ENCODE results near the gene ARHGEF4.
A peak's percentile ranks its signal among the peaks of the same experiment; 100 is the strongest.

The ARHGEF4 gene

GRCh38 chr2:130836501-130837174 is at the start of gene ARHGEF4:
ARHGEF4 (plus strand) TSS chr2:130836914; CDS start chr2:130836954, 40 bp downstream.
- DNase-seq (ENCODE audit: low spot score) = no peak

GRCh38 chr2:130787841-130788240 is 48.9 kb upstream of the ARHGEF4 start:
- no peak for DNase-seq (ENCODE audit: low spot score)

DNA sequence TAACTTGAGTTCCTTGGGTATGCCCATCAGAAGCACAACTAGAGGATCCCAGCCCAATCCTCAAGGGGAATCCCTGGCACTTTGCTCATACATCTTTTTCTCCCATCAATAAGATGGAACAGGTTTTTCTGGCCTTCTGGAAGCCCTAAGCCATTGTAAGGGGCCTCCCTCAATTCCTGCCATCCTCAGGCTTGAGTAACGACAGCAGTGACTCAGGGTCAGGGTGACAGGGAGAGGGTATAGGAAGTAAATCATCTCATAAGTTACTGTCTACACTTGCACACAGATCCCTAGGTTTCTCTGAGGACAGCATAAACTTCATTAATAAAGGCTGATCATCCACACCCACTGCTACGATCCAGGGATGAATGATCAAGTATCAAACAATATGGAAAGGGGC is 46.4 kb upstream of the ARHGEF4 start:
- DNase-seq (ENCODE audit: low spot score) = no peak

GRCh38 chr2:130790804-130791616 is 45.7 kb upstream of the ARHGEF4 start:
- no peak for DNase-seq (ENCODE audit: low spot score)

GRCh38 chr2:130791617-130791939 is 45.1 kb upstream of the ARHGEF4 start:
- DNase-seq (ENCODE audit: low spot score) = peak; percentile 50

- no peak for DNase-seq (ENCODE audit: low spot score)
Observed at GRCh38 chr2:130795431-130795830, 41.3 kb upstream of the ARHGEF4 start.

GRCh38 chr2:130796290-130796689 is 40.4 kb upstream of the ARHGEF4 start:
- no peak for DNase-seq (ENCODE audit: low spot score)

DNA sequence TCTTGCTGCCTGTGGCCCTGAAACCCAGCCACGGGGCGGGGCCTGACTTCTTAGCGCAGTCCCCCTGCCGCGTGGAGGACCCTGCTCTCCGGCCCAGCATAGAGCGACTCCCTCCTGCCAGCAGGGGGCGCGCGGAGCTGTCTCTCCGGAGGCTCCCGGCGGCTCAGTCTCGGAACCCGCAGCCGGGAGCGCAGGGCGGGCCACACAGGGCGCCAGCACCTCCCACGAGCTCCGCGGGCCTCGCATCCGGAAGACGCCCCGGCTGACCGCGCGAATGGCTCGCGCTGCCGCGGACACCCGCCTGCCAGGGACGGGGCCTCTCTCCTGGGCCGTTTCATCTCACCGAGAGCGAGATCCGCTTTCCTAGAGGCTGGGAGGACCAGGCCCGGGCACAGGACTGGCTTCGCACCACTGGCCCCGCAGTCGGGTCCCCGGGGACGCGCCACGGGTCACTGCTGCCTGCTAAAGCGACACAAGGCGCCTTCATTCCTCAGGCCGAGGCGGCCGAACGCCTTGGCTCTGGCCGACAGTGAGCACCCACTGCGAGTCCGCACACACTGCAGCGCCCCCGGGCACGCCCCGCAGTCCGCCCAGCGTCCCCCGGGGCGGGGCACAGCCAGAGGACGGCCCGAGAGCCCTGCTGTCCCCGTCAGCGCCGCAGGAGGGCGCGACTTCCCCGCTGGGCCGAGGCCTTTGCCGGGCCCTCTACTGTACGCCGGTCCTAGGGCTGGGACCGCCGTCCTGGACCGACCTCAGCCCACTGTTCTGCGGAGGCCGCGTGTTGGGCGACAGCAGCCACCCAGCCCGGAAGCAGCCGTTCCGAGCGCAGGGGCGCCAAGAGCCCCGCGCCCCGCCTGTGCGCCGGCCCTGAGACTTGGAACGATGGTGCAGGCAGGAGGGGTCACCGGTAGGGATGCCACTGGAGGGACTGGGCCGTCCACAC is 39.0 kb upstream of the ARHGEF4 start:
- DNase-seq (ENCODE audit: low spot score) = peak; percentile 84

DNA sequence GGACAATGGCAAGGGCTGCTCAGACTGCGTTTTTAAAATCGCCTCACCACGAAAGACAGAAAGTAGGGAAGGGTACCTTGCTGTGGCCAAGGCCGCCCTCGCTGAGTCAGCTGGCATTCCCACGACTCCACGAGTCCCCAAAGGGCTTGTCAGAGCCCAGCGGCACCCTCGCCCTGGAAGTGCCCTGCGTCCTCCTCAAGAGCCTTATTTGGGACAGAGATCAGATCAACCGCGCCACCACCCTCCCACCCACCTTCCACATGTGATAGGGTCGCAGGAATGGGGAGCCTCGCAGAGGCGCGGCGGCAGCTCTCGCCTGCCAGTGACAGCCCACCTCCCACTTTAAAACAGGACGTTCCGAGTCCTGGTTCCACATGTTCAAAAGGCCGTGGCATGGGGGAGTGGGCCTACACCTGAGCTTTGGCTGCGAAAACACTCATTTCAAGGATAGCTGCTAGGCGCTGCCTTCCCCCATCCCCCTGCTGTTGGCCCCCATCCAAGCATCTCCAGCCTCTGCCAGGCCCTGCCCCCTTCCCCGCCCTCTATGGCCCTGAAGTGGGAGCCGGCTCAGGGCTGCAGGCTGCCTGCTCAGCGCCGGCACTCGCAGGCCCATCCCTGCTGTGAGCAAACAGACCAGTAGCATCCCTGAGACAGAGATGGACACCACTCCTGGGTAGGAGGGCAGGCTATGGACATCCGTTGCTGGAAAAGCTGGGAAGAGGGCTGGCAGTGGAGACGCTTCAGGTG is 38.1 kb upstream of the ARHGEF4 start:
- no peak for DNase-seq (ENCODE audit: low spot score)

DNA sequence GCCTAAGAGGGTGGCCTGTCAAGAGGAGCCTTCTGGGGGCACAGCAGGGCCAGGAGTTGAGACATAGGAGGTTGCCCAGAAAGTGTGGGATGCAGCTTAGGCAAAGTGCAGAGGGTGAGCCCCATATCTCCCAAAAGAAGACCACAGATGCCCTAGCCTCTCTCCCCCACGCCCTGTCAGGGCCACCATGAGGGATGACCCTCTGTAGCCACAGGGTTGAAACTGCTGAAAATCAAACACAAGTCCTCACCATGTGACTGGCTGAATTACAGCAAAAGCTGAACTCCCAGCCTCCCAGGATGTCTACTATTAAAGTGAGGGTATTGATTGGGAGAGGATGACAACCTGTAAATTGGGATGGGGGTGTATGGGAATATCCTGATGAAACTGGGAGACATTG is 37.4 kb upstream of the ARHGEF4 start:
- no peak for DNase-seq (ENCODE audit: low spot score)

DNA sequence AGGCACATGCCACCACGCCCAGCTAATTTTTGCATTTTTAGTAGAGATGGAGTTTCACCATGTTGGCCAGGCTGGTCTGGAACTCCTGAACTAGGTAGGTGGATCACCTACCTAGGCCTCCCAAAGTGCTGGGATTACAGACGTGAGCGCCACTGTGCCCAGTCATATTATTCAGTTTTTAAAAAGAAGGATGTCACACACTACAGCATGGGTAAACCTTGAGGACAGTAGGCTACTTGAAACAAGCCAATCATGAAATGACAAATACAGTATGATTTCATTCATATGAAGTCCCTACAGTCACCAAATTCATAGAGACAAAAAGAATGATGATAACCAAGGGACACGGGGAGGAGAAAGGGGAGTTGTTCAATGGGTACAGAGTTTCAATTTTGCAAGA is 31.1 kb upstream of the ARHGEF4 start:
- no peak for DNase-seq (ENCODE audit: low spot score)

DNA sequence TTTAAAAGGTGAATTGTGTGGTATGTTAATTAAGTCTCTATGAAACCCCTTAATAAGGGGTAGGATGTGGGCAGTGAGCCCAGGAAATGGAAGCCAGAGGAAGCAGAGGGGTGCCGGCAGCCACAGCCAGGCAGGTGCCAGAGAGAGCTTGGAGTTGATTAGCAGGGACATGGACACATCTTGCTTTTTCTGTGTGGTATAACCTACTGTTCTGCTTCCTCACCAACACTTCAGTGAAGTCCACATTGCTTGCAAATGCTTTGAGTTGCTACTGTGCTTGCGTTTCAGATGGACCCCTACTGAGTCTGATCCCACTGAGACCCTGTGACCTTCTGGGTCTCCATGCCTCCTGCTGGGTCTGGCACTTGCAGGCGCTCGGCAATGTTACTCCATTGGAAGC is 30.3 kb upstream of the ARHGEF4 start:
- DNase-seq (ENCODE audit: low spot score) = no peak

GRCh38 chr2:130807659-130808385 is 28.9 kb upstream of the ARHGEF4 start:
- no peak for DNase-seq (ENCODE audit: low spot score)

DNA sequence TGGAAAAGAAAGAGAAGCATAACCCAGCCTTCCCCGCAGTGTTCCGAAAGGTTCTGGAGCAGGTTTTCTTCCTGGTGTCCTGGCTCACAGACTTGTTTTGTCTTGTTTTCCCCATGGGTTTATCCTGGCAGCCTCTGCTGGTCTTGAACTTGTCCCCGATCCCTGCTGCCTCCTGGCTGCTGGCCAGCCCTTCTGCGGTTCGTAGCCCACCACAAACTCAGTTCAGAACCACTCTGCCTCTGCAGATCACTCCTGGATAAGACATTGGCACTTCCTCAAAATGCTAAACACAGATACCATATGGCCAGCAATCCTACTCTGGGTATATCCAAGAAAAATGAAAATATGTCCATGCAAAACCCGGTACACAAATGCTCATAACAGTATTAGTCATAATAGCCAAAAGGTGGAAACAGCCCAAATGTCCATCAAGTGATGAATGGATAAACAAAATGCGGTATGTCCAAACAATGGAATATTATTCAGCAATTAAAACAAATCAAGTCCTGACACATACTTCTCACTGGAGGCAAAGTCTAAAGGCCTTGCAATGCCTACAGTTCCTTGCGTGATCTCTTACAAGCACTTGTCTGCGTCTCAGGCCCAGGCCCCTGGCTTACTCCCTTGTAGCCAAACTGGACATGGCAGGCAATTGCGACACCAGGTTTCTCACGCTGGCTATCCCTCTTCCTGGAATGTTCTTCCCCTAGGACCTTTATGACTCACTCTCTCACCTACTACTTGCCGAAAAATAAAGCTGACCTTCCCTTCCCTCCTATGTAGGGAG is 28.0 kb upstream of the ARHGEF4 start:
- no peak for DNase-seq (ENCODE audit: low spot score)

DNA sequence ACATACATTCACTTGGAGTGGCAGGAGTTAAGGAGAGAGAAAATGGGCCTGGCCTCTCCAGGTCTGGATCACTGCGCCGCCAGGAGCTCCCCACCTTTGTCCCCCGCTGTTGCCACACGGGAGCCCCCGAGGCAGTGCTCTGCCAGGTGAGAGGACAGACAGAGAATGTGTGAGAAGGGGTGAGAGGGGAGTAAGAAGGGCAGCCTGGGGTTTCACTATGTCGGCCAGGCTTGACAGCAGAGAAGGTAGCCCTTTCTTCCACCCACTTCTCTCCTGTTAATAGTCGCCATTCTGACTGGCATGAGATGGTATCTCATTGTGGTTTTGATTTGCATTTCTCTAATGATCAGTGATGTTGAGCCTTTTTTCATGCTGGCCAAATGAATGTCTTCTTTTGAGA is 26.2 kb upstream of the ARHGEF4 start:
- DNase-seq (ENCODE audit: low spot score) = no peak

GRCh38 chr2:130813722-130814121 is 23.0 kb upstream of the ARHGEF4 start:
- no peak for DNase-seq (ENCODE audit: low spot score)

DNA sequence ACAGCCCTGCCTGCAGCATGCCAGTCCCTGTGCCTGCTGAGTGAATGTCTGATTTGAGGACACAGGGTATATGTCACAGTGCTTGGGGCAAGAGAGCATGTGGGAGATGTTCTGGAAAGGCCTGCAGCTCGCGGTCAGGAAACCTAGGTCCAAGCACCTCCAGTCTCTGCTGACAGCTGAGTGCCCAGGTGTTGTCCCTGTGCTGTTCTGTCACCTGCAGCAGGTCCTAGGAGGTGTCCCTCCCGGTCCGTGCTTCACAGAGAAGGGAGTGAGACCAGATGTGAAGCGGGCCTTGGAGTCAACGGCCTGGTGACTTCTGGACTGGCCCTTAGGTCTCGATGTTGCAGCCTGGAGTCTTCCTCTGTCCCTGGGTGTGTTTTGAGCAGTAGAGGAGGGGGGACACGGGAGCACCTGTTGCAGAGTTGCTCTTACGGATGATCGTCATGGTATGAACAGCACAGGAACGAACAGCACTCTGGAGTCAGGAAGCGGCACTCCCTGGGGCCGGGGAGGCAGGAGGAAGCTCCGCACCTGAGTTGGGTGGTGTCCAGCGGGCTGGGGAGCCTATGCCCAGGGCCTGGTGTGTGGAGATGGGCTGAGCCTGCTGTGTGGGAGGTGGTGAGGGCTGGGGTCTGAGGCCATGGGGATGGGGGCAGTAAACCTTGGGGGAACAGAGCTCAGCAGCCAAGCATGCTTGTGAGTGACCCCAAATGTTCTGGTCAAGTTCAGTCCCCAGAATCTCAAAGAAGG is 21.6 kb upstream of the ARHGEF4 start:
- no peak for DNase-seq (ENCODE audit: low spot score)

- no peak for DNase-seq (ENCODE audit: low spot score)
Observed at GRCh38 chr2:130818809-130819208, 17.9 kb upstream of the ARHGEF4 start.

- no peak for DNase-seq (ENCODE audit: low spot score)
Observed at GRCh38 chr2:130819226-130819607, 17.5 kb upstream of the ARHGEF4 start.

Data from pons (tissue), 1 donor.